T-helper 22 cell (primary cell): Measurements from ENCODE around the gene SLIT1.

Source experiments
- DNase-seq: peaks from one replicate; pipeline ENCODE4 v3.0.0-alpha.2; 2020; ENCODE audit warnings: low read depth

The SLIT1 gene

GRCh38 chr10:97022616-97023015 is 163.1 kb downstream of the SLIT1 start:
- no peak for DNase-seq

GRCh38 chr10:97020452-97021400 is 165.0 kb downstream of the SLIT1 start:
- DNase-seq, result no peak

GRCh38 chr10:97019213-97019844 is 166.4 kb downstream of the SLIT1 start:
- DNase-seq, result no peak

- DNase-seq, result no peak
Observed at GRCh38 chr10:97018251-97019212, 167.2 kb downstream of the SLIT1 start.

GRCh38 chr10:97017474-97017903 is 168.3 kb downstream of the SLIT1 start:
- DNase-seq, result no peak

- no peak for DNase-seq
Observed at GRCh38 chr10:97016728-97017473, 168.9 kb downstream of the SLIT1 start.

- DNase-seq, result no peak
Observed at GRCh38 chr10:97015240-97015639, 170.5 kb downstream of the SLIT1 start.

GRCh38 chr10:97013983-97014382 is 171.8 kb downstream of the SLIT1 start:
- no peak for DNase-seq

GRCh38 chr10:97013568-97013967 is 172.2 kb downstream of the SLIT1 start:
- no peak for DNase-seq

GRCh38 chr10:97012470-97012869 is 173.3 kb downstream of the SLIT1 start:
- DNase-seq, result no peak

GRCh38 chr10:97011397-97011796 is 174.4 kb downstream of the SLIT1 start:
- DNase-seq, result no peak

- no peak for DNase-seq
Observed at GRCh38 chr10:97010695-97011206, 175.0 kb downstream of the SLIT1 start.

GRCh38 chr10:97007417-97007816 is 178.3 kb downstream of the SLIT1 start:
- no peak for DNase-seq

- no peak for DNase-seq
Observed at GRCh38 chr10:97006364-97006763, 179.4 kb downstream of the SLIT1 start.

- DNase-seq, result no peak
Observed at GRCh38 chr10:97005349-97005748, 180.4 kb downstream of the SLIT1 start.

GRCh38 chr10:97004591-97004990 is 181.2 kb downstream of the SLIT1 start:
- DNase-seq, result no peak

- DNase-seq, result no peak
Observed at GRCh38 chr10:97003804-97004201, 182.0 kb downstream of the SLIT1 start.

GRCh38 chr10:97003151-97003803 is 182.5 kb downstream of the SLIT1 start:
- DNase-seq, result no peak

GRCh38 chr10:97002670-97003069 is 183.1 kb downstream of the SLIT1 start:
- no peak for DNase-seq

- no peak for DNase-seq
Observed at GRCh38 chr10:97001183-97001991, 184.4 kb downstream of the SLIT1 start.
